K562 (cell line): ENCODE data around the gene SAMD4A. TPM values are rescaled to one million over a fixed set of nuclear protein-coding genes. Genes with fewer than 3 reads are reported as not detected.

Source experiments
- ATAC-seq: fragments of 200-7000 bp; cut with Tn5 transposase; 3 replicates; pipeline ENCODE4 v1.9.1; 2020; ENCODE audit warnings: moderate library complexity
- BruUV-seq: library from RNA; stranded (reverse); fragments of 400-500 nt; replicated peaks from 2 replicates; lab custom pipeline; 2021; lab: Mats Ljungman, UMichigan
- CTCF ChIA-PET: fragments of 300-600 bp; formaldehyde crosslinking; extraction: SDS; loops from one replicate; lab custom pipeline; 2021; ENCODE audit warnings: low intra/inter-chr PET ratio; lab: Yijun Ruan, JAX
- POLR2A ChIA-PET: fragments of 300-600, 350-650 bp; sonication (Branson Sonifier 250); formaldehyde crosslinking; extraction: SDS; loops from one replicate; lab custom pipeline; 2021; ENCODE audit warnings: antibody characterized with exemption, inconsistent platforms; lab: Yijun Ruan, JAX
- DNase-seq, 4 experiments: peaks; one replicate each; pipeline versions ENCODE4 v3.0.0 to v3.0.0-alpha.2; 2011 to 2018; ENCODE audit warnings: low spot score in 3 of 4, mixed read lengths in 3 of 4; ENCODE audit errors: extremely low read depth in 1 of 4
- FAIRE-seq: peaks from 2 replicates; lab custom pipeline; 2011; peaks lifted over from hg19 to GRCh38; lab: Jason Lieb, UNC
- H2AFZ ChIP-seq: 2 replicates; pipeline ENCODE4 v1.6.0; 2011; ENCODE audit warnings: low read depth, low read length, control low read depth, inconsistent platforms
- H3K27ac ChIP-seq: fragments of 200-600 bp; 3 replicates; pipeline ENCODE4 v1.8.0; 2011; ENCODE audit warnings: low read depth, mild to moderate bottlenecking, control low read depth, inconsistent platforms, low read length, moderate library complexity, mixed read lengths; ENCODE audit errors: extremely low read depth
- H3K27me3 ChIP-seq, 2 experiments: fragments of 300-600 bp in 1 of 2; 2 replicates in 1 of 2; 3 replicates in 1 of 2; pipeline versions ENCODE4 v1.6.0 to v1.8.0; 2011; ENCODE audit warnings: inconsistent platforms in 2 of 2, low read length in 2 of 2, mild to moderate bottlenecking in 1 of 2, mixed read lengths in 1 of 2, moderate library complexity in 1 of 2; ENCODE audit not compliant: control insufficient read depth in 2 of 2, insufficient read depth in 2 of 2
- H3K36me3 ChIP-seq: fragments of 300-600 bp; 3 replicates; pipeline ENCODE4 v1.8.0; 2011; ENCODE audit warnings: mild to moderate bottlenecking, low read length, inconsistent platforms; ENCODE audit not compliant: control insufficient read depth, insufficient read depth
- H3K4me1 ChIP-seq, 2 experiments: fragments of 200-600 bp in 1 of 2; replicated peaks in 1 of 2; 2 replicates in 1 of 2; 3 replicates in 1 of 2; pipeline versions ENCODE4 v1.5.1 to v1.8.0; 2011; ENCODE audit warnings: inconsistent platforms in 2 of 2, low read length in 2 of 2, mild to moderate bottlenecking in 1 of 2, mixed read lengths in 1 of 2, moderate library complexity in 1 of 2; ENCODE audit not compliant: control insufficient read depth in 2 of 2, insufficient read depth in 2 of 2
- H3K4me2 ChIP-seq: 2 replicates; pipeline ENCODE4 v1.6.1; 2011; ENCODE audit warnings: low read length, control low read depth, inconsistent platforms, mixed read lengths; ENCODE audit not compliant: insufficient read depth
- H3K4me3 ChIP-seq: fragments of 200-600 bp; sonication (generic), shearing (Covaris generic); 2 replicates; pipeline ENCODE4 v1.5.1; 2016; ENCODE audit warnings: control low read depth, inconsistent platforms
- H3K79me2 ChIP-seq: fragments of 200-600 bp; 3 replicates; pipeline ENCODE4 v1.8.0; 2011; ENCODE audit warnings: low read length, inconsistent platforms; ENCODE audit not compliant: control insufficient read depth, insufficient read depth
- H3K9ac ChIP-seq, 2 experiments: 2 replicates each; pipeline versions ENCODE4 v1.6.0 to v1.6.1; 2011; ENCODE audit warnings: low read depth in 2 of 2, low read length in 2 of 2, control low read depth in 1 of 2, inconsistent platforms in 1 of 2, mild to moderate bottlenecking in 1 of 2, mixed read lengths in 1 of 2; ENCODE audit not compliant: insufficient read depth in 1 of 2
- H3K9me1 ChIP-seq: one replicate; pipeline ENCODE4 v1.6.0; 2011; ENCODE audit warnings: inconsistent platforms, mild to moderate bottlenecking, low read length, moderate library complexity; ENCODE audit not compliant: control insufficient read depth, insufficient read depth
- H3K9me3 ChIP-seq: replicated peaks from 2 replicates; pipeline ENCODE4 v1.5.1; 2011; ENCODE audit warnings: low read depth, low read length, inconsistent platforms; ENCODE audit not compliant: control insufficient read depth, insufficient read depth
- H4K20me1 ChIP-seq: replicated peaks from 2 replicates; pipeline ENCODE4 v1.6.1; 2011; ENCODE audit warnings: low read length, inconsistent platforms, mixed read lengths; ENCODE audit not compliant: control insufficient read depth, insufficient read depth
- CBFB ChIP-seq: sonication (generic); formaldehyde crosslinking; IDR thresholded peaks from 2 replicates; pipeline ENCODE4 v1.4.0; 2020; ENCODE audit warnings: mild to moderate bottlenecking, missing genetic modification reagents
- HINFP ChIP-seq: fragments of 450-650 bp; conservative IDR thresholded peaks from 2 replicates; pipeline ENCODE4 v1.6.1; 2016; ENCODE audit warnings: missing genetic modification characterization, low read depth, mild to moderate bottlenecking, control low read depth, missing compliant biosample characterization
- KAT7 ChIP-seq: sonication (generic); formaldehyde crosslinking; IDR thresholded peaks from 2 replicates; pipeline ENCODE4 v1.8.0; 2022; ENCODE audit warnings: missing genetic modification reagents, mild to moderate bottlenecking, borderline replicate concordance
- SAP30 ChIP-seq: fragments of 200-600 bp; sonication (generic); IDR thresholded peaks from 2 replicates; pipeline ENCODE4 v1.6.1; 2012; ENCODE audit warnings: borderline replicate concordance, low read depth, mild to moderate bottlenecking, moderate library complexity, low read length, control low read depth, inconsistent platforms; ENCODE audit not compliant: insufficient read depth, poor library complexity, severe bottlenecking
- ZFP36 ChIP-seq: fragments of 150-350 bp; IDR thresholded peaks from 2 replicates; pipeline ENCODE4 v1.6.1; 2018; ENCODE audit warnings: low read length, low read depth; ENCODE audit not compliant: partially characterized antibody
- WGBS: fragments of 100-300 bp; shearing (Covaris generic); methylation state at CpG from one replicate; pipeline ENCODE4 v1.1.6; 2016; ENCODE audit warnings: low coverage, mixed read lengths; ENCODE audit not compliant: insufficient coverage; ENCODE audit errors: missing lambda C conversion rate; 5-methylcytosine and 5-hydroxymethylcytosine counted together
- in situ Hi-C: fragments of 300-500 bp; cut with MboI; formaldehyde crosslinking; loops from 4 replicates; pipeline ENCODE4 v1.15.0; 2018; ENCODE audit warnings: inconsistent platforms, mixed read lengths
- intact Hi-C: fragments of 100-400 bp; cut with micrococcal nuclease; formaldehyde crosslinking; loops from 2 replicates; pipeline ENCODE4 v1.14.2; 2022
- polyA plus RNA-seq, 8 experiments: library from polyadenylated mRNA; depleted of rRNA in 4 of 8; stranded (reverse) in 5 of 8; unstranded in 3 of 8; fragments of >200 nt; fragmentation: Nextera tagmentation in 2 of 8; fragmentation: Illumina TruSeq in 1 of 8; extraction: Ambion mirVana in 2 of 8; extraction: Trizol in 1 of 8; gene quantifications; 2 replicates each; pipeline versions ENCODE4 v1.2.1 to v1.2.3, GENCODE V29; 2011 to 2014; ENCODE audit warnings: inconsistent platforms in 1 of 8, missing spikeins in 1 of 8
- total RNA-seq, 7 experiments: library from RNA; depleted of rRNA in 6 of 7; stranded (reverse); fragments of >200 nt in 6 of 7; fragmentation: Illumina TruSeq in 2 of 7; extraction: Trizol in 2 of 7; gene quantifications; 2 replicates each; pipeline versions ENCODE4 v1.2.1 to v1.2.3, GENCODE V29; 2011 to 2021; ENCODE audit warnings: low replicate concordance in 1 of 7

Gene SAMD4A
- total and polyA plus RNA-seq, 9 of the 15 experiments (the other 6 are each of a cell fraction or from before 2014, with no cell fraction given), result 0.66 to 6.8 (median 3.3) TPM

DNA sequence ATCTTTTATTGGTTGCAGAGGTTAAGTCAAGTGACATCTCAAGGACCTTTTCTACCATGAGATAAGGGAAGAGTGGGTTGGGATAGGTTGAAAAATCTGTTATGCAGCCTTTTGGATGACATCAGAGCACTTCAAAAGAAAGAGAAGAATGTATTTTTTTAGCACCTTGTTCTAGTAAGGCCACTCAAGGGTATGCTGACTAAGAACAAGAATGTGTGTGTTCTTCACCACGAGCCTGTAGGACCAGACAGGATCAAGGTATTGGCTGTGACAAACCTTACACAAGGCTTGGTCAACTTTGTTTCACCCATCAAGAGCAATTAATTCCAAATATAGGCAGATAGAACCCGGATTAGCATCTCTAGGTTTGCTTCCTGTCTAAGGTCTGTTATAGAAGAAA lies 142.5 kb downstream of the SAMD4A start:
- H4K20me1 ChIP-seq, result no peaks in the 10 kb centered on the region
- ATAC-seq (no peak; the same call in 2 of the 3 replicates), FAIRE-seq (no peak), DNase-seq (no peak)
- peaks cover 3 to 36% of the 10 kb centered on the region in 2 experiments; a peak in 2 of 5 replicates for H3K4me1 ChIP-seq
- 69% methylated on average over 2 of the region's 2 CpGs for WGBS
- BruUV-seq, result no TSS peak
- ChIA-PET CTCF (no interaction called here), POLR2A (no interaction called here)
- H3K27ac ChIP-seq, result no peak overlapping the region
- H3K9me3 ChIP-seq, result 0 out of 2 replicates have a peak, but pooled peaks cover 1% of the 10 kb centered on the region
- H3K9ac ChIP-seq, result no peak overlapping the region
- no peak overlapping the region for H3K4me2 ChIP-seq
- H3K36me3 ChIP-seq, result peaks cover 27% of the 10 kb centered on the region; the same call in 2 of the 3 replicates
- no peak for TF ChIP-seq ZFP36
- no peak for TF ChIP-seq KAT7 (CRISPR knock-in tag)
- no peak for TF ChIP-seq CBFB (CRISPR knock-in tag)
- TF ChIP-seq SAP30, result no peak
- no peak for TF ChIP-seq HINFP (tag)
- H3K9me1 ChIP-seq, result no peaks in the 10 kb centered on the region
- intact Hi-C loops, result no loop called here
- in situ Hi-C loops, result no loop called here
- H3K79me2 ChIP-seq, result peaks cover 48% of the 10 kb centered on the region
- H3K27me3 ChIP-seq, result no peaks in the 10 kb centered on the region
- H3K4me3 ChIP-seq, result no peak overlapping the region
- H2AFZ ChIP-seq, result no peak overlapping the region
